ENCODE measurements around the gene C2CD4B. TPM values are rescaled to one million over a fixed set of nuclear protein-coding genes. Genes with fewer than 3 reads are reported as not detected.

C2CD4B gene, protein sequence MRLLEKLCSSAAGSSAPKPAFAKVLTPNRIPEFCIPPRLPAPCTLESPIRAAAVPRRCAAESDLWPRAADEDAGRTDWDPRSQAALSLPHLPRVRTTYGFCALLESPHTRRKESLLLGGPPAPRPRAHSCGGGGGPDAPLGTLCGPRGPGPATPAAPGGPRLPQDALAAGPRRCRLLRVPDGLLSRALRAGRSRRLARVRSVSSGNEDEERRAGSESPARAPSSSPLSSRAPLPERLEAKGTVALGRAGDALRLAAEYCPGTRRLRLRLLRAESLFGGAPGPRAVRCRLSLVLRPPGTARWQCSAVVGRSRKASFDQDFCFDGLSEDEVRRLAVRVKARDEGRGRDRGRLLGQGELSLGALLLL
- 19.1 TPM for total RNA-seq (ENCODE audit: unreplicated experiment)
- long read RNA-seq: 0 reads

DNA sequence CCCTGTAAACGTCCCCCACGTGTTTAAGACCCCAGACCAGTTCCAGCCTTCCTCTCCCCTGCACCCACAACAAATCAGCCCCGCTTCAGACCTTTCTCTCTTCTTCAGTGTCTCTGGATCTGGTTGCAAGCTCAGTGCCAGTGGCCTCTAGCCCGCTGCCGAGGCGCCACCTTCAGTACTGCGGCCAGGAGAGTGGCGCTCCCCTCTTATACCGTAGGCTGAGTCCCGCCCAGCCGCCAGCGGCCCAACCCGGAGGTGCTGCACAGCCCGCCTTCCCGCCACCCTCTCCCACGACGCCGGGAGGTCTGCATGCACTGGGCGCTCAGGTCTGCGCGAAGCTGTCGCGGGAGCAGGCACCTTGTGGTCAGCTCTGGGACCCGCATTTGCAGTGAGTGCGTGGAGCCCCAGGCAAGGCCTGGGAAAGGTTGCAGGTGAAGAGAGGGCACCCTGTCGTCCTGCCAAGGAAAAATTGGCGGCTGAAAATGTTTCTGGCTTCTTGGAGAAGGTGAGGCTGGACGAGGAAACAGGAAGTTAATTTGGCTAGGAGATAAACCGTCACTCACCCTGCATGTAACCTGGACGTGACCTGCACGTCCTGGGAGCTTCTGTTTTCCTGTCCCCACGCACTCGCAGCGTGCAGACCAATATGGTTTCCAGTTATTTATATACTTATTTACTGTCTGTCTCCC lies at the start of gene C2CD4B:
TSS of gene C2CD4B (minus strand) at position 182 of the 689 bp plus-strand sequence. CDS start 301 bp downstream, outside the sequence.
- TF ChIP-seq CTCF (IDR thresholded peaks at IDR 0.05; ENCODE audit: unreplicated experiment): no peak
- H3K27me3 Mint-ChIP-seq (ENCODE audit: unreplicated experiment): peaks cover 15% of the 10 kb centered on the region
- peak; percentile 73 for DNase-seq (ENCODE audit: low spot score)
- peak within 1 kb of the TSS; percentile 93 for H3K27ac Mint-ChIP-seq (ENCODE audit: unreplicated experiment)
- peaks cover 3% of the 10 kb centered on the region for H3K9me3 Mint-ChIP-seq (ENCODE audit: unreplicated experiment)
- H3K36me3 Mint-ChIP-seq (ENCODE audit: low read depth, unreplicated experiment): peaks cover 22% of the 10 kb centered on the region
- peak within 1 kb of the TSS; percentile 96 for H3K4me3 Mint-ChIP-seq (ENCODE audit: unreplicated experiment)
- peaks cover 29% of the 10 kb centered on the region for H3K4me1 Mint-ChIP-seq (ENCODE audit: unreplicated experiment)

- Mint-ChIP-seq H3K9me3 (ENCODE audit: unreplicated experiment) (peaks cover 17% of the 10 kb centered on the region), H3K36me3 (ENCODE audit: low read depth, unreplicated experiment) (peaks cover 13% of the 10 kb centered on the region), H3K27me3 (ENCODE audit: unreplicated experiment) (no peaks in the 10 kb centered on the region), H3K4me1 (ENCODE audit: unreplicated experiment) (no peaks in the 10 kb centered on the region), H3K27ac (ENCODE audit: unreplicated experiment) (no peak overlapping the region), H3K4me3 (ENCODE audit: unreplicated experiment) (no peak overlapping the region)
- no peak for DNase-seq (ENCODE audit: low spot score)
- TF ChIP-seq CTCF (IDR thresholded peaks at IDR 0.05; ENCODE audit: unreplicated experiment): no peak
These were observed 47.7 kb upstream of the C2CD4B start for GRCh38 chr15:62212741-62213140.

DNA sequence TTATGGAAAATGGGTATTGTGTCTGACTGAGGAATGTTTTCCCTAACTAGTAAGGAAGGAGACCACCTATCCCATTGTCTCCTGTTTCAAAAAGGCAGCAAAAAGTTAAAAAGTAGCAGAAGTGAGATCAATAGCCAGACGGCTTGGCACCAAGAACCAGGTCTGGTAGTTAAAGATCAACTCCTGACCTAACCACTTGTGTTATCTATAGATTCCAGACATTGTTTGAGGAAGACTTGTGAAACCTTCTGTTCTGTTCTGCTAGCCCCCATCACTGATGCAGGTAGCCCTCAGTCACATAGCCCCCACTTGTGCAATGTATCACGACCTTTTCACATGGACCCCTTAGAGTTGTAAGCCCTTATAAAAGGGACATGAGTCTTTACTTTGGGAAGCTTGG lies 46.3 kb upstream of the C2CD4B start:
- DNase-seq (ENCODE audit: low spot score): no peak
- Mint-ChIP-seq H3K4me1 (ENCODE audit: unreplicated experiment) (no peaks in the 10 kb centered on the region), H3K9me3 (ENCODE audit: unreplicated experiment) (peaks cover 11% of the 10 kb centered on the region), H3K27ac (ENCODE audit: unreplicated experiment) (no peak overlapping the region), H3K27me3 (ENCODE audit: unreplicated experiment) (no peaks in the 10 kb centered on the region), H3K4me3 (ENCODE audit: unreplicated experiment) (no peak overlapping the region), H3K36me3 (ENCODE audit: low read depth, unreplicated experiment) (peaks cover 9% of the 10 kb centered on the region)
- TF ChIP-seq CTCF (IDR thresholded peaks at IDR 0.05; ENCODE audit: unreplicated experiment): no peak

DNA sequence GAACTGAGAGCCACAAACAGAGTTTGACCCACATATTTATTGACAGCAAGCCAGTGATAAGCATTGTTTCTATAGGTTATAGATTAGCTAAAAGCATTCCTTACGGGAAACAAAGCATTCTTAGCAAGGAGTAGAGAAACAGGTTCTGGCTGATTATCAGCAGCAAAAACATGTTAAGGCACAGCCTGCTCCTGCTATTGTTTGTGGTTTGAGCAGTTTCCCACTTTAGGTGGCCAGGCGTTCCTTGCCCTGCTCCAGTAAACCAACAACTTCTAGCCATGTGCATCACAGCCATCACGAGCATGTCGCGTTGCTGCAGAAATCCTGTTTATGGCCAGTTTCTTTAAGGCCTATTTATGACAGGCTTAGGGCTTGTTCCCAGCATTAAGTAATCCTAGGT lies 44.7 kb upstream of the C2CD4B start:
- Mint-ChIP-seq H3K4me3 (ENCODE audit: unreplicated experiment) (no peak overlapping the region), H3K27ac (ENCODE audit: unreplicated experiment) (no peak overlapping the region), H3K36me3 (ENCODE audit: low read depth, unreplicated experiment) (peaks cover 8% of the 10 kb centered on the region), H3K4me1 (ENCODE audit: unreplicated experiment) (no peaks in the 10 kb centered on the region), H3K27me3 (ENCODE audit: unreplicated experiment) (no peaks in the 10 kb centered on the region), H3K9me3 (ENCODE audit: unreplicated experiment) (peaks cover under 1% of the 10 kb centered on the region)
- DNase-seq (ENCODE audit: low spot score): no peak
- no peak for TF ChIP-seq CTCF (IDR thresholded peaks at IDR 0.05; ENCODE audit: unreplicated experiment)

GRCh38 chr15:62209322-62209721 lies 44.2 kb upstream of the C2CD4B start:
- Mint-ChIP-seq H3K4me3 (ENCODE audit: unreplicated experiment) (no peak overlapping the region), H3K27me3 (ENCODE audit: unreplicated experiment) (no peaks in the 10 kb centered on the region), H3K4me1 (ENCODE audit: unreplicated experiment) (no peaks in the 10 kb centered on the region), H3K27ac (ENCODE audit: unreplicated experiment) (no peak overlapping the region), H3K36me3 (ENCODE audit: low read depth, unreplicated experiment) (peaks cover 8% of the 10 kb centered on the region), H3K9me3 (ENCODE audit: unreplicated experiment) (no peaks in the 10 kb centered on the region)
- DNase-seq (ENCODE audit: low spot score): no peak
- no peak for TF ChIP-seq CTCF (IDR thresholded peaks at IDR 0.05; ENCODE audit: unreplicated experiment)
